Bronchial epithelial cell (primary cell): Measurements from ENCODE around the gene EVA1C. TPM values are rescaled to one million over a fixed set of nuclear protein-coding genes. Genes with fewer than 3 reads are reported as not detected.
"Not testable (repeated sequence)": the region's sequence is repeated elsewhere in the genome, so short reads cannot be mapped to it uniquely, and the experiment has no call there.

Experiments
- DNase-seq: peaks from one replicate; pipeline ENCODE4 v3.0.0-alpha.2; 2010; ENCODE audit warnings: low read depth
- FAIRE-seq: peaks from 2 replicates; lab custom pipeline; 2011; peaks lifted over from hg19 to GRCh38; lab: Jason Lieb, UNC
- H3K27me3 ChIP-seq: 2 replicates; pipeline ENCODE4 v1.5.1; 2011; ENCODE audit warnings: low read length; ENCODE audit not compliant: control insufficient read depth, insufficient read depth
- H3K36me3 ChIP-seq: 2 replicates; pipeline ENCODE4 v1.5.1; 2011; ENCODE audit warnings: low read length; ENCODE audit not compliant: control insufficient read depth, insufficient read depth
- H3K4me3 ChIP-seq: 2 replicates; pipeline ENCODE4 v1.5.1; 2011; ENCODE audit warnings: mild to moderate bottlenecking, low read depth, low read length, control low read depth
- CTCF ChIP-seq: IDR thresholded peaks from 2 replicates; pipeline ENCODE4 v1.5.1; 2011; ENCODE audit warnings: mild to moderate bottlenecking, moderate library complexity, low read length, control low read depth, inconsistent platforms; ENCODE audit not compliant: insufficient read depth, severe bottlenecking
- total RNA-seq: library from RNA; depleted of rRNA; stranded (reverse); fragments of >200 nt; gene quantifications from 2 replicates; pipeline ENCODE4 v1.2.1, GENCODE V29; 2014

The EVA1C gene
- total RNA-seq, 1 donor from 2014 or later: 9.0 TPM

- no peak for DNase-seq
- TF ChIP-seq CTCF: no peak
- Histone ChIP-seq H3K36me3 (peaks cover 12% of the 10 kb centered on the region), H3K4me3 (no peak overlapping the region), H3K27me3 (no peaks in the 10 kb centered on the region)
- FAIRE-seq: no peak
These were observed 49.0 kb downstream of the EVA1C start for GRCh38 chr21:32461503-32461902.

- H3K36me3 ChIP-seq: peaks cover 10% of the 10 kb centered on the region
- not testable (repeated sequence) for FAIRE-seq
These were observed 50.1 kb downstream of the EVA1C start for GRCh38 chr21:32462564-32462963.

GRCh38 chr21:32463367-32463766 lies 50.9 kb downstream of the EVA1C start:
- TF ChIP-seq CTCF: no peak
- no peak for DNase-seq
- FAIRE-seq: no peak

More at GRCh38 chr21:32462564-32462963, 50.1 kb downstream of the EVA1C start:
- not testable (repeated sequence) for H3K4me3 ChIP-seq, H3K27me3 ChIP-seq, DNase-seq

GRCh38 chr21:32463889-32464300 lies 51.4 kb downstream of the EVA1C start:
- Histone ChIP-seq H3K27me3 (no peaks in the 10 kb centered on the region), H3K4me3 (no peak overlapping the region), H3K36me3 (peaks cover 8% of the 10 kb centered on the region)
- DNase-seq (peak; percentile 62), FAIRE-seq (no peak)
- TF ChIP-seq CTCF: no peak

More at GRCh38 chr21:32463367-32463766, 50.9 kb downstream of the EVA1C start:
- Histone ChIP-seq H3K4me3 (no peak overlapping the region), H3K27me3 (no peaks in the 10 kb centered on the region), H3K36me3 (peaks cover 10% of the 10 kb centered on the region)

- Histone ChIP-seq H3K4me3 (no peak overlapping the region), H3K27me3 (no peaks in the 10 kb centered on the region), H3K36me3 (peaks cover 9% of the 10 kb centered on the region)
- FAIRE-seq: no peak
- no peak for TF ChIP-seq CTCF
- DNase-seq: no peak
These were observed 54.8 kb downstream of the EVA1C start for GRCh38 chr21:32467291-32467690.

GRCh38 chr21:32468681-32469111 lies 56.2 kb downstream of the EVA1C start:
- Histone ChIP-seq H3K36me3 (peaks cover 12% of the 10 kb centered on the region), H3K4me3 (no peak overlapping the region), H3K27me3 (no peaks in the 10 kb centered on the region)
- DNase-seq (no peak), FAIRE-seq (no peak)
- TF ChIP-seq CTCF: no peak
